ENCODE measurements around the gene PRDM2. TPM values are rescaled to one million over a fixed set of nuclear protein-coding genes. Genes with fewer than 3 reads are reported as not detected.

PRDM2 gene
- total and polyA plus RNA-seq, 2 experiments from 2014 or later = 9.7 to 15.1 TPM

DNA sequence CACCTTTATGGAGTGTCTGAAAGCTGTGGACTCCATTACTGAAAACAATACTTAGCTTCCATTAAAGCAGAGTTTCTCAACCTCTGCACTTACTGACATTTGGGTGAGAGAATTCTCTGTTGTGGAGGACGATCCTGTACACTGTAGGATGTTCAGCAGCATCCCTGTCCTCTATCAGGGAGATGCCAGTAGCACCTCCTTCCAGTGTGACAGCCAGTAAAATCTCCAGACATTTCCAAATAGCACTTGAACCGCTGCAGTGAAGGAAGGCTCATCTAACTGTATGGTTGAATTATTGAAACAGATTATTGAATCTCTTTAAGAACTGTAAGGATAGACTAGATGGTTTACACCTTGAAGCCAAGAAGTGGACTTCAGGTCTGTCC lies 3.1 kb downstream of the PRDM2 start:
- Histone ChIP-seq H3K27ac (no peak overlapping the region), H3K4me1 (ENCODE audit: insufficient read depth) (peaks cover 23% of the 10 kb centered on the region), H3K9me3 (ENCODE audit: low read depth) (no peaks in the 10 kb centered on the region), H3K36me3 (ENCODE audit: low read depth) (no peaks in the 10 kb centered on the region), H3K9me2 (ENCODE audit: insufficient read depth) (no peaks in the 10 kb centered on the region), H2AFZ (no peak overlapping the region), H3K9ac (no peak overlapping the region), H3F3A (ENCODE audit: insufficient read depth) (peaks cover 31% of the 10 kb centered on the region; the same call in 1 of the 2 replicates), H3K27me3 (replicated peaks; ENCODE audit: insufficient read depth) (no peaks in the 10 kb centered on the region), H3K4me2 (ENCODE audit: unreplicated experiment) (no peak overlapping the region), H3K4me3 (no peak overlapping the region), H4K20me1 (ENCODE audit: insufficient read depth) (no peaks in the 10 kb centered on the region), H3K79me2 (ENCODE audit: insufficient read depth) (peaks cover 59% of the 10 kb centered on the region)
- DNase-seq = no peak
- 63 to 82% methylated on average over 2 of the region's 2 CpGs for WGBS, 2 experiments (ENCODE audit: low coverage in 1 of 2, low lambda C conversion rate in 2 of 2, missing lambda C conversion rate in 2 of 2)
- no peak for TF ChIP-seq EZH2phosphoT487 (IDR thresholded peaks at IDR 0.05; ENCODE audit: insufficient read depth, low read depth)
- no peak for TF ChIP-seq EZH2 (IDR thresholded peaks at IDR 0.05; ENCODE audit: insufficient read depth, poor library complexity, severe bottlenecking)
- in situ Hi-C loops (cut with MboI) = no loop called here

DNA sequence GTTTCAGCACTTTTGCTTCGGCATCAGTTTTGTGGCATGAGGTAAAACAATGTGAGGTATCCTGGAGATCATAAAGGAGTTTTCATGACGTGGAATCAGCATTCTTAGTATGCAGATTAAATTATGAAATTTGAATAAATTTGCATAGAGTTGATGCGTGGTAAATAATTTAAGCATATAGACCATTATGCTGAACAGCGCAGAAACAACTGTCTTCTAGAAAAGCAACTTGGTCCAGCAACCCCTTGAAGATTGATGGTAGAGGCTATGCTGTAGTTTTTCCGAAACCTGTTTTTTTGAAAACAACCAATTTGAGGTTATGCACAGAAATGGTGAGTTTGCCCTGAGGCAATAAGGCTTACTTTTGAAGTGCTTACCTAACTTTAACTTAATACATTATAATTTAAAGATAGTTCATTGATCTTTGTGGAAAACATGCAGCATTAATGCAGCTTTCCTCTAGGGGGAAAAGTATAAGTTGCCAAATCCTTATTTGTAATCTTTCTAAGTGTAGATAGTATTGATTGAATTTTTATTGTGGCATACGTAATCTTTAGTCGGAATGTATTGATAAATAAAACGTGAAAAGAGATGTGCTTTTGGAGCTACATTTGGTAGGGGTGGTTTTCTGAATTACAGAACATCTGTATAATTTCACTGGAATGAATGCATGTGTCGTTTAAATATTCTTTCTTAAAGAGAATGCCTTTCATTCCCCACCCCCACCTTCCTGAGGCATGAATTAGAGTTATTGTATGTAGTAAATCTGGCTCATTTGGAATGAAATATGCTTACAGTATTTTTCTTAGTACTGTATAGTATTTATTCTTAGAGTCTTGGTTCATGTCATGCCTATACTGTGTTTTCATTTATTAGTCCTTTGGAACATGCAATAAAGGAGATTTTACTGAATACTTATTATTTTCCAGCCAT lies 3.8 kb downstream of the PRDM2 start:
- Histone ChIP-seq H3K4me1 (ENCODE audit: insufficient read depth) (peaks cover 23% of the 10 kb centered on the region), H3K27ac (no peak overlapping the region)

DNA sequence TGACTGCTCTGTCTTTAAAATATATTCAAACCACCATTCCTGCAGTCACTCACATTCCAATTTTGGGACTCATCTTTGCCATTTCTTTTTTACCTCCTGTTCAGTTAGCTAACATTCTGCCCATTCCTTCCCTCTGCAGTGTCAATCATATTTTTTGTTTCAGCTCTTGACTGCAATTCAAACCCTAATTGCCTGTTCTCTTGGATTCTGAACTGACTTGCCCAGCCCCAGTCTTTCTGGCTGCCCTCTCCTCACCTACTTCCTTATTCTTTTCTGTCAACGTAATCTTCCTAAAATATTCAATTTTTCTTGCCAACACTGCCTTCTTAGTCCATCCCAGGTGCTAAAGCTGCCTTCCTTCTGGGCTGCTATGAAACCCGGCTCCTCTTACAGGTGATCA lies 6.1 kb downstream of the PRDM2 start:
- Histone ChIP-seq H3K9ac (no peak overlapping the region), H3K9me2 (ENCODE audit: insufficient read depth) (no peaks in the 10 kb centered on the region), H3K9me3 (ENCODE audit: low read depth) (no peaks in the 10 kb centered on the region), H3K79me2 (ENCODE audit: insufficient read depth) (peaks cover 81% of the 10 kb centered on the region), H4K20me1 (ENCODE audit: insufficient read depth) (no peaks in the 10 kb centered on the region), H3K4me1 (ENCODE audit: insufficient read depth) (peaks cover 23% of the 10 kb centered on the region), H3K4me3 (no peak overlapping the region), H3F3A (ENCODE audit: insufficient read depth) (peaks cover 20% of the 10 kb centered on the region; the same call in 1 of the 2 replicates), H3K4me2 (ENCODE audit: unreplicated experiment) (peak overlapping the region; percentile 58), H2AFZ (no peak overlapping the region), H3K36me3 (ENCODE audit: low read depth) (no peaks in the 10 kb centered on the region), H3K27ac (no peak overlapping the region), H3K27me3 (replicated peaks; ENCODE audit: insufficient read depth) (no peaks in the 10 kb centered on the region)
- in situ Hi-C loops (cut with MboI) = no loop called here
- DNase-seq = peak; percentile 25
- 79 to 85% methylated on average over 2 of the region's 2 CpGs for WGBS, 2 experiments (ENCODE audit: low coverage in 1 of 2, low lambda C conversion rate in 2 of 2, missing lambda C conversion rate in 2 of 2)
- TF ChIP-seq EZH2phosphoT487 (IDR thresholded peaks at IDR 0.05; ENCODE audit: insufficient read depth, low read depth) (no peak), EZH2 (IDR thresholded peaks at IDR 0.05; ENCODE audit: insufficient read depth, poor library complexity, severe bottlenecking) (no peak)

More for the DNA sequence above, 3.8 kb downstream of the PRDM2 start:
- Histone ChIP-seq H3K4me2 (ENCODE audit: unreplicated experiment) (no peak overlapping the region), H3K9ac (no peak overlapping the region), H3K79me2 (ENCODE audit: insufficient read depth) (peaks cover 66% of the 10 kb centered on the region), H3K36me3 (ENCODE audit: low read depth) (no peaks in the 10 kb centered on the region), H4K20me1 (ENCODE audit: insufficient read depth) (no peaks in the 10 kb centered on the region), H3K4me3 (no peak overlapping the region), H3K9me2 (ENCODE audit: insufficient read depth) (no peaks in the 10 kb centered on the region), H3K27me3 (replicated peaks; ENCODE audit: insufficient read depth) (no peaks in the 10 kb centered on the region), H3F3A (ENCODE audit: insufficient read depth) (peaks cover 31% of the 10 kb centered on the region; the same call in 1 of the 2 replicates), H3K9me3 (ENCODE audit: low read depth) (no peaks in the 10 kb centered on the region), H2AFZ (no peak overlapping the region)
- no peak for TF ChIP-seq EZH2 (IDR thresholded peaks at IDR 0.05; ENCODE audit: insufficient read depth, poor library complexity, severe bottlenecking)
- TF ChIP-seq EZH2phosphoT487 (IDR thresholded peaks at IDR 0.05; ENCODE audit: insufficient read depth, low read depth) = no peak
- DNase-seq = no peak
- WGBS, 2 experiments (ENCODE audit: low coverage in 1 of 2, low lambda C conversion rate in 2 of 2, missing lambda C conversion rate in 2 of 2) = 92 to 94% methylated on average over 9 of the region's 9 CpGs
- in situ Hi-C loops (cut with MboI) = no loop called here

DNA sequence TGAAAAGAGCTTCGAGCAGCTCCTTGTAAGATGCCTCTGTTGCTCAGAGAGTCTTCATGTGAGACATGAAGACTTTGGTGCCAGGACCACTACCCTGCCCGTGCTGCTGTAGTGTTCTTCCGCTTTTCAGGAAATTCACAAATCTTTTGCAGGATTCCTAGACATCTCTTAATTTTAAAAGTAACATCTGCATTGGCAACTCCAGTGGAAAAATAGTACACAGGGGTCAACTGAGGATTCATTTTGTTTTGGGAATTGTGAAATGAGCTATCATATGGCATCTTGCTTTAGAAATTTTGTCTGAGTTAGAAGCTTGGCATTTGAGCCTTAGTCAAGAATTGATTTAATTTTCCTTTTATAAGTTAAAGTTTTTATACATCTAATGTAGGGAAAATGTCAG lies 7.2 kb downstream of the PRDM2 start:
- Histone ChIP-seq H3K9me2 (ENCODE audit: insufficient read depth) (no peaks in the 10 kb centered on the region), H3K79me2 (ENCODE audit: insufficient read depth) (peaks cover 89% of the 10 kb centered on the region), H3F3A (ENCODE audit: insufficient read depth) (peaks cover 17% of the 10 kb centered on the region; the same call in 1 of the 2 replicates), H3K4me3 (peak overlapping the region; percentile 46), H3K36me3 (ENCODE audit: low read depth) (no peaks in the 10 kb centered on the region), H3K4me2 (ENCODE audit: unreplicated experiment) (peak overlapping the region; percentile 58), H3K27me3 (replicated peaks; ENCODE audit: insufficient read depth) (no peaks in the 10 kb centered on the region), H3K4me1 (ENCODE audit: insufficient read depth) (peaks cover 23% of the 10 kb centered on the region), H2AFZ (0 out of 2 replicates have a peak overlapping the region, but pooled peaks have one; percentile 32), H3K9ac (peak overlapping the region; percentile 19; the same call in 1 of the 2 replicates), H3K9me3 (ENCODE audit: low read depth) (no peaks in the 10 kb centered on the region), H3K27ac (peak overlapping the region; percentile 49), H4K20me1 (ENCODE audit: insufficient read depth) (no peaks in the 10 kb centered on the region)
- in situ Hi-C loops (cut with MboI) = no loop called here
- 23% methylated on average over 3 of the region's 3 CpGs for WGBS, 2 experiments (ENCODE audit: low coverage in 1 of 2, low lambda C conversion rate in 2 of 2, missing lambda C conversion rate in 2 of 2)
- peak; percentile 77 for DNase-seq
- TF ChIP-seq EZH2phosphoT487 (IDR thresholded peaks at IDR 0.05; ENCODE audit: insufficient read depth, low read depth) = no peak
- no peak for TF ChIP-seq EZH2 (IDR thresholded peaks at IDR 0.05; ENCODE audit: insufficient read depth, poor library complexity, severe bottlenecking)
